Parathyroid adenoma (tissue), 2 donors: ENCODE data around the gene TAS2R8.

Experiments
- H2AFZ ChIP-seq: fragments of 300-600 bp; sonication (generic); one replicate; pipeline ENCODE4 v1.7.0; 2017; ENCODE audit warnings: antibody characterized with exemption, mild to moderate bottlenecking
- H3K27ac ChIP-seq: fragments of 300-600 bp; sonication (generic); one replicate; pipeline ENCODE4 v1.7.0; 2017
- H3K27me3 ChIP-seq: fragments of 300-600 bp; sonication (generic); one replicate; pipeline ENCODE4 v1.7.0; 2017; ENCODE audit warnings: low read length; ENCODE audit not compliant: control insufficient read depth, insufficient read depth
- H3K36me3 ChIP-seq: fragments of 300-600 bp; sonication (generic); one replicate; pipeline ENCODE4 v1.7.0; 2017; ENCODE audit warnings: low read length; ENCODE audit not compliant: control insufficient read depth, insufficient read depth
- H3K4me1 ChIP-seq: fragments of 300-600 bp; sonication (generic); one replicate; pipeline ENCODE4 v1.7.0; 2017; ENCODE audit warnings: control low read depth
- H3K4me2 ChIP-seq: fragments of 300-600 bp; sonication (generic); one replicate; pipeline ENCODE4 v1.7.0; 2017; ENCODE audit warnings: low read length
- H3K4me3 ChIP-seq: fragments of 300-600 bp; sonication (generic); one replicate; pipeline ENCODE4 v1.7.0; 2017; ENCODE audit warnings: low read depth, low read length
- H3K79me2 ChIP-seq: fragments of 300-600 bp; sonication (generic); one replicate; pipeline ENCODE4 v1.7.0; 2017; ENCODE audit warnings: control low read depth
- H3K9ac ChIP-seq: fragments of 300-600 bp; sonication (generic); one replicate; pipeline ENCODE4 v1.7.0; 2017; ENCODE audit warnings: mild to moderate bottlenecking
- H3K9me3 ChIP-seq: fragments of 300-600 bp; sonication (generic); one replicate; pipeline ENCODE4 v1.7.0; 2017; ENCODE audit warnings: low read length; ENCODE audit not compliant: control insufficient read depth
- TF ChIP-seq, protein P1 (sequence below): fragments of 300-600 bp; sonication (generic); IDR thresholded peaks from one replicate; pipeline ENCODE4 v1.7.0; 2017; ENCODE audit warnings: antibody characterized with exemption, mild to moderate bottlenecking
- donor health status: primary hyperparathyroidism.

The TAS2R8 gene, protein sequence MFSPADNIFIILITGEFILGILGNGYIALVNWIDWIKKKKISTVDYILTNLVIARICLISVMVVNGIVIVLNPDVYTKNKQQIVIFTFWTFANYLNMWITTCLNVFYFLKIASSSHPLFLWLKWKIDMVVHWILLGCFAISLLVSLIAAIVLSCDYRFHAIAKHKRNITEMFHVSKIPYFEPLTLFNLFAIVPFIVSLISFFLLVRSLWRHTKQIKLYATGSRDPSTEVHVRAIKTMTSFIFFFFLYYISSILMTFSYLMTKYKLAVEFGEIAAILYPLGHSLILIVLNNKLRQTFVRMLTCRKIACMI

DNA sequence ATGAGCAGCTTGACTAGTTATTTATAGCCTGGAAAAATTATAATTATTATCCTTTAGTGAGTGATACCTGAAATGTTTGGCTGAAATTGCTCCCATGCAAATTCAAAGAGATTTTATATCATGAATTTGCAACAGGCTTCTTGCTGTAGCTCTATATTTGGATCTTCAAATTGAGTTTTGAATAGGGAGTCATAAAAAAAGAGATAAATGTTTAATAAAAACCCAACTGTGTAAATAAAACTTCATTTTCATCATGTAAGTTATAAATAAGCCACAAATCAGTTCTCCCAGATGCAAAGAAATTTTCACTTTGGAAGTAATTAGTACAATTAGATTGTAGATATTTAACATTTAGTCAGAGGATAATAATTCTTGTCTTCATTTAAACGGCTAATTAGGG, at the start of gene TAS2R8:
TAS2R8 (minus strand) TSS at position 101 of the 400 bp plus-strand sequence. CDS start 306 bp downstream, outside the sequence.
- no peak within 1 kb of the TSS for H3K4me3 ChIP-seq
- H3K4me1 ChIP-seq, result no peaks in the 10 kb centered on the region
- H3K9me3 ChIP-seq, result no peaks in the 10 kb centered on the region
- no peak within 1 kb of the TSS for H3K27ac ChIP-seq
- H3K79me2 ChIP-seq, result no peaks in the 10 kb centered on the region
- H2AFZ ChIP-seq, result no peak within 1 kb of the TSS
- H3K4me2 ChIP-seq, result no peak within 1 kb of the TSS
- TF ChIP-seq, protein P1, sequence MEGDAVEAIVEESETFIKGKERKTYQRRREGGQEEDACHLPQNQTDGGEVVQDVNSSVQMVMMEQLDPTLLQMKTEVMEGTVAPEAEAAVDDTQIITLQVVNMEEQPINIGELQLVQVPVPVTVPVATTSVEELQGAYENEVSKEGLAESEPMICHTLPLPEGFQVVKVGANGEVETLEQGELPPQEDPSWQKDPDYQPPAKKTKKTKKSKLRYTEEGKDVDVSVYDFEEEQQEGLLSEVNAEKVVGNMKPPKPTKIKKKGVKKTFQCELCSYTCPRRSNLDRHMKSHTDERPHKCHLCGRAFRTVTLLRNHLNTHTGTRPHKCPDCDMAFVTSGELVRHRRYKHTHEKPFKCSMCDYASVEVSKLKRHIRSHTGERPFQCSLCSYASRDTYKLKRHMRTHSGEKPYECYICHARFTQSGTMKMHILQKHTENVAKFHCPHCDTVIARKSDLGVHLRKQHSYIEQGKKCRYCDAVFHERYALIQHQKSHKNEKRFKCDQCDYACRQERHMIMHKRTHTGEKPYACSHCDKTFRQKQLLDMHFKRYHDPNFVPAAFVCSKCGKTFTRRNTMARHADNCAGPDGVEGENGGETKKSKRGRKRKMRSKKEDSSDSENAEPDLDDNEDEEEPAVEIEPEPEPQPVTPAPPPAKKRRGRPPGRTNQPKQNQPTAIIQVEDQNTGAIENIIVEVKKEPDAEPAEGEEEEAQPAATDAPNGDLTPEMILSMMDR, result no peak
- H3K27me3 ChIP-seq, result no peaks in the 10 kb centered on the region
- no peaks in the 10 kb centered on the region for H3K36me3 ChIP-seq
- H3K9ac ChIP-seq, result no peak within 1 kb of the TSS

DNA sequence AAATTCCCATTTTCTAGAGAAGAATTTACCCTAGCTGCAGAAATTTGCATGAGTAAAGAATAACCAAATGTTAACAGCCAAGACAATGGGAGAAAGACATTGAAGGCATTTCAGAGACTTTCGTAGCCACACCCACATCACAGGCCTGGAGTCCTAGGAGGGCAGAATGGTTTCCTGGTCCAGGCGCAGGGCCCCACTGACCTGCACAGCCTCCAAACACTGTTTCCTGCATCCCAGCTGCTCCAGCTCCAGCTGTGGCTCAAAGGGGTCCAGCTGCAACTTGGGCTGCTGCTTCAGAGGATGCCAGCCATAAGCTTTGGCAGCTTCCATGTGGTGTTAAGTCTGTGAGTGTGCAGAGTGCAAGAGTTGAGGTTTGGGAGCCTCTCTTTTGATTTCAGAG, 48.7 kb upstream of the TAS2R8 start:
- Histone ChIP-seq H3K27me3 (no peaks in the 10 kb centered on the region), H3K9me3 (no peaks in the 10 kb centered on the region), H3K27ac (no peak overlapping the region), H2AFZ (no peak overlapping the region), H3K36me3 (no peaks in the 10 kb centered on the region), H3K4me2 (no peak overlapping the region), H3K9ac (no peak overlapping the region), H3K4me3 (no peak overlapping the region), H3K4me1 (peaks cover 3% of the 10 kb centered on the region), H3K79me2 (peaks cover 11% of the 10 kb centered on the region)
- TF ChIP-seq, protein P1, result no peak

DNA sequence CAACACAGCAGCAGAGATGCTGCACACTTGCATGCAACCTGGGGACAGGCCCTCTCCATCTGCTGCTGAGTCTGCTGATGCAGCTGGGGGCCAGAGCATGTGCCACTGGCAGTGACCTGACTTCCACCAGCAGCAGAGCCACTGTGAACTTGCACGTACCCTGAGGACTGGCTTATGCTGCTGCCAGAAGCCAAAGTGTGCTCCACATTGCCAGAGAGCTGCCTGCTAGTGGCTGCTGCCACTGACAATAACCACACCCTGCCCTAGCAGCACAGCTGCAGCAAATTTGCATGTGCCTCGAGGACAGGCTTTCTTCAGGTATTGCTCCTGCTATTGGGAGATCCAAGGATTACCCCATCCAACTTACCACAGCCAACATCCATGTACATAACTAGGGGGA, 46.7 kb upstream of the TAS2R8 start:
- Histone ChIP-seq H3K79me2 (peaks cover 11% of the 10 kb centered on the region), H3K4me2 (no peak overlapping the region), H3K27me3 (no peaks in the 10 kb centered on the region), H3K9me3 (no peaks in the 10 kb centered on the region), H2AFZ (no peak overlapping the region), H3K27ac (no peak overlapping the region), H3K4me1 (peaks cover 3% of the 10 kb centered on the region), H3K4me3 (no peak overlapping the region), H3K36me3 (no peaks in the 10 kb centered on the region), H3K9ac (no peak overlapping the region)
- TF ChIP-seq, protein P1, result no peak

DNA sequence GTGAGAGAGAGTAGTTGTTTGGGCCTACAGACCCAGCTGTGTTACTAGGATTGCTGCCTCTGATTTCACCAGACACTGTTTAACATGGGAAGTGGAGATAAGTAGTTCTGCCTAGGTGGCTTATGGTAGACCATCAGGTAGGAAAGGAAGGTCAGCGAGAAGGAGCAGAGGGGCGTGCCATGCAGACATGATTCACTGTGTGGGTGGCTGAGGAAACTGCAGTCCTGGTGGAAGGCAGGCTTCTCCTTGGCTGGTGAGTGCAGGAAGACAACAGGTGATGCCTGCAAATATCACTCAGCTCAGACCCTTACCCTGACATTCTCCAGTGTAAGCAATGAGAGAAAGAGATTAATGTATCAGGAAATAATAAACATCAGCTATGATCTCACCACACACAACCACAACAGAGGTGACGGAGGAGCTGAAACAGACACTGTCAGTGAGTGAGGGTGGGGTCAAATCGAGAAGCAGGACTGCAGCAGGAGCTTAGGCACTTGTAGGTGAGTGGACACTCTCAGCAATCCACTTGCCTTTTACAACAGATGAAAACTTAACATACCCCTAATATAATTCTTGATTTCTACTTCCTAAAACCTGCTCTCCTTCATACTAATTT, 44.3 kb upstream of the TAS2R8 start:
- Histone ChIP-seq H3K79me2 (peaks cover 8% of the 10 kb centered on the region), H2AFZ (no peak overlapping the region), H3K4me1 (peaks cover 3% of the 10 kb centered on the region), H3K4me2 (no peak overlapping the region), H3K9me3 (no peaks in the 10 kb centered on the region), H3K9ac (no peak overlapping the region), H3K4me3 (no peak overlapping the region), H3K36me3 (no peaks in the 10 kb centered on the region), H3K27me3 (no peaks in the 10 kb centered on the region), H3K27ac (no peak overlapping the region)
- TF ChIP-seq, protein P1, result no peak
